HEK293T (cell line): ENCODE data around the gene SH3PXD2A.

Experiments used
- CTCF ChIA-PET: fragments of 350-600 bp; formaldehyde crosslinking; extraction: SDS; loops from one replicate; lab custom pipeline; 2021; ENCODE audit warnings: antibody characterized with exemption, inconsistent platforms; lab: Yijun Ruan, JAX
- POLR2A ChIA-PET: fragments of 350-600 bp; formaldehyde crosslinking; extraction: SDS; loops from one replicate; lab custom pipeline; 2020; ENCODE audit warnings: antibody characterized with exemption, inconsistent platforms; lab: Yijun Ruan, JAX
- DNase-seq: peaks from one replicate; pipeline ENCODE4 v3.0.0; 2012; ENCODE audit warnings: mixed read lengths; ENCODE audit errors: extremely low spot score
- ARNT ChIP-seq: fragments of 450-650 bp; IDR thresholded peaks from 2 replicates; pipeline ENCODE4 v1.6.1; 2017; ENCODE audit warnings: mild to moderate bottlenecking
- BHLHE40 ChIP-seq: fragments of 450-650 bp; IDR thresholded peaks from 2 replicates; pipeline ENCODE4 v1.6.1; 2016; ENCODE audit warnings: mild to moderate bottlenecking, moderate library complexity, borderline replicate concordance
- CTBP1 ChIP-seq: fragments of 450-650 bp; IDR thresholded peaks from 2 replicates; pipeline ENCODE4 v1.6.1; 2016; ENCODE audit warnings: borderline replicate concordance
- ELF4 ChIP-seq: fragments of 450-650 bp; IDR thresholded peaks from 2 replicates; pipeline ENCODE4 v1.6.1; 2017; ENCODE audit warnings: antibody characterized with exemption
- FOXA1 ChIP-seq: fragments of 450-650 bp; IDR thresholded peaks from 2 replicates; pipeline ENCODE4 v1.6.1; 2016; ENCODE audit warnings: mild to moderate bottlenecking
- FOXK2 ChIP-seq: fragments of 450-650 bp; IDR thresholded peaks from 2 replicates; pipeline ENCODE4 v1.6.1; 2016; ENCODE audit warnings: mild to moderate bottlenecking
- FOXM1 ChIP-seq: fragments of 450-650 bp; IDR thresholded peaks from 2 replicates; pipeline ENCODE4 v1.6.1; 2017; ENCODE audit warnings: mild to moderate bottlenecking, borderline replicate concordance
- L3MBTL2 ChIP-seq: fragments of 450-650 bp; conservative IDR thresholded peaks from 2 replicates; pipeline ENCODE4 v1.6.1; 2016; ENCODE audit warnings: mild to moderate bottlenecking
- LEF1 ChIP-seq: fragments of 450-650 bp; IDR thresholded peaks from 2 replicates; pipeline ENCODE4 v1.6.1; 2017; ENCODE audit warnings: mild to moderate bottlenecking, borderline replicate concordance
- NFRKB ChIP-seq: fragments of 450-650 bp; IDR thresholded peaks from 2 replicates; pipeline ENCODE4 v1.6.1; 2016; ENCODE audit warnings: mild to moderate bottlenecking, moderate library complexity
- PKNOX1 ChIP-seq: fragments of 450-650 bp; IDR thresholded peaks from 2 replicates; pipeline ENCODE4 v1.6.1; 2016
- SP1 ChIP-seq: fragments of 450-650 bp; IDR thresholded peaks from 2 replicates; pipeline ENCODE4 v1.6.1; 2017
- SUZ12 ChIP-seq: fragments of 450-650 bp; IDR thresholded peaks from 2 replicates; pipeline ENCODE4 v1.6.1; 2016; ENCODE audit warnings: mild to moderate bottlenecking
- TARDBP ChIP-seq: fragments of 450-650 bp; IDR thresholded peaks from 2 replicates; pipeline ENCODE4 v1.6.1; 2016
- ZNF384 ChIP-seq: fragments of 450-650 bp; IDR thresholded peaks from 2 replicates; pipeline ENCODE4 v1.6.1; 2016

SH3PXD2A gene

DNA sequence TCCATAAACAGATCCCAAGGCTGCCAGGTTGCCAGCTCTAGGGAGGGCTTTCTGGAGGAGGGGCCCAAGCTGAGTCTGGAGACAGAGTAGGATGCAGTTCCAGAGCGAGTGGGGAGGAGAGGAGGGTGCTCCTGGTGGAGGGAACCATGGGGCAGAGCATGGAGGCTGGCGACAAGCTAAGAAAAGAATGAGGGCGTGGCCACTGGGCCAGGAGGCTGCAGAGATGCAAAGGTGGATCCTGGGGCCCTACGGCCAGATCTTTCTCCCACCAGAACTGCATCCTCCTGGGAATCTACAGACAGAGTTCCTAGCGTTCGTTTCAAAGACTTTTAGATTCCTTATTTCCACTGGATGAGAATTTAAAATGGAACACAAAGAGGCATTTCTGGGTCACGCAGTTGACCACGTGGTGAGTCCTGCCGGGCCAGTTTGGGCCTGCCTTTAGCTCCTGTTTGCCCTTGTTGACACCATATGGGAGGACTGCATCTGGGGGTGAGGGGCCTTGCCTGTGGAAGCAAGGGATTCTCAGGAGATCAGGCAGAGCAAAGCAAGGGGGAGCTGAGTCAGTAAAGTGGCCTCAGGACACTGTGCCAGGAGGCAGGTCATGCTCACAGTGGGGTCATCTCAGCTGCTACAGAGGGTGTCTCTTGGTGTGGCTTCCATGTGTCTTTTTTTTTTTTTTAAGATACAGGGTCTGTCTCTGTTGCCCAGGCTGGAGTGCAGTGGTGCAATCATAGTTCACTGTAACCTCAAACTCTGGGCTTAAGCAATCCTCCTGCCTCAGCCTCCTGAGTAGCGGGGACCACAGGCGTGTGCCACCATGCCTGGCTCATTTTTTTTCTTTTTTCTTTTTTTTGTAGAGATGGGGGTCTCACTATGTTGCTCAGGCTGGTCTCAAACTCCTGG is 137.8 kb downstream of the SH3PXD2A start:
- DNase-seq: no peak
- no peak for TF ChIP-seq ZNF384
- POLR2A ChIA-PET: no interaction called here
- CTCF ChIA-PET: no interaction called here

GRCh38 chr10:103716206-103717160 is 138.9 kb downstream of the SH3PXD2A start:
- TF ChIP-seq LEF1 (no peak), NFRKB (no peak), FOXK2 (no peak), SP1 (no peak), FOXM1 (no peak)
- ChIA-PET CTCF (no interaction called here), POLR2A (no interaction called here)
- no peak for DNase-seq

GRCh38 chr10:103715430-103715829 is 139.9 kb downstream of the SH3PXD2A start:
- no peak for DNase-seq
- no peak for TF ChIP-seq TARDBP
- TF ChIP-seq L3MBTL2: no peak
- no peak for TF ChIP-seq FOXK2
- no peak for TF ChIP-seq ARNT
- TF ChIP-seq ELF4: no peak
- TF ChIP-seq FOXA1: no peak
- TF ChIP-seq BHLHE40: no peak
- no peak for TF ChIP-seq SUZ12
- TF ChIP-seq FOXM1: no peak
- TF ChIP-seq PKNOX1: no peak
- TF ChIP-seq NFRKB: no peak
- TF ChIP-seq LEF1: no peak
- TF ChIP-seq ZNF384: no peak
- POLR2A ChIA-PET: no interaction called here
- CTCF ChIA-PET: interaction anchor here (1.2 kb wide), 1 partner anchor 29 kb away, joined by 3 read pairs; no protein-coding TSS in a partner anchor

DNA sequence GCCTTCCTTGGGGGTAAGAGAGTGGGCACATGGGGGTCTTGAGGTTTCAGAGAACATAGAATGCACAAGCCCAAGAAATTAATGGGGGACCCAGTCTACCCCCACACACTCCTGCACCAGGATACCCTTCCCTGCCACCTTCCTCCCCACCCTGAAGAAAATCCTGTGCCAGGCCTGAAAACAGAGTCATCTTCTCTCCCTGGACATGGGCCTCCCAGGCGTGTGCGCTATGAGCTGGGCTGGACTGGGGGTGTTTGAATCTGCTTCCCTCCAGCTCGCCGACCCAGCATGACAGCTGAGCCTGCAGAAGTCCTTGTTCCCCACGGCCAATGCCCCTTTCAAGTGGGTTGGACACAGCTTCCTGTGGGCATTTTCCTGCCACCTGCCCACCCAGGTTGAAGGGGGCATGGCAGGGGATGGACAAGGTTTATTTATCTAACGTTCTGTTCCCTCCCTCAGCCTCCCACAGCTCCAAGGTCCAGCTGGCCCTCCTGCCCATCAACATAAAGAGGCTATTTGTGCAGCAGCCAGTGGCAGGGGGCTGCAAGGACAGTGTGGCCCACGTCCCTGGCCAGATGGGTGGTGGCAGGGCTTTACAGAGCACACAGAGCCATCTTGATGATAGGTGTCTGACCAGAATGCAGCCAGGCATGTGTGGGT is 141.0 kb downstream of the SH3PXD2A start:
- ChIA-PET CTCF (interaction anchor here (0.9 to 2.8 kb wide), 4 partner anchors 28 to 171 kb away, joined by 3 to 18 read pairs (median 5); no protein-coding TSS in a partner anchor), POLR2A (no interaction called here)
- TF ChIP-seq LEF1 (no peak), CTBP1 (no peak), FOXM1 (no peak), BHLHE40 (no peak), ZNF384 (no peak), L3MBTL2 (no peak)
- no peak for DNase-seq

DNA sequence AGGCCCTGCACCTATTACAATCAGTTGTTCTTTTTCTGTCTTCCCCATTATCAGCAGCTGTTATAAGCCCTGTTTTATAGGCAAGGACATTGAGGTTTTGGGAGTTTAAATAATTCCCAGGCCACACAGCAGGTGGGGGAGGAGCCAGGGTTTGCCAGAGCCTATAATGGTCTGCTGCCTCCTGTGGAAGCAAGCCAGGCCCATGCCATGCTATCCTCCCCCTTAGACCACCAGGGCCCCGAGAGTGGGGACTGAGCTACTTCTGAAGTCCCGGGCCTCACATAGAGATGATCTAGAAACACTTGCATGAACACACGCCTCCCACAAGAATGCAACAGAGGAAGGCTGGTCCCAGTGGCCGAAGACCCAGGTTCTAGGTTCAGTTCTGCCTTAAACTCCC is 141.7 kb downstream of the SH3PXD2A start:
- ChIA-PET POLR2A (no interaction called here), CTCF (interaction anchor here (0.6 to 2.8 kb wide), 5 partner anchors 44 to 172 kb away, joined by 3 to 18 read pairs (median 5); no protein-coding TSS in a partner anchor)
- no peak for DNase-seq

More for the DNA sequence above, 141.7 kb downstream of the SH3PXD2A start:
- TF ChIP-seq PKNOX1 (no peak), CTBP1 (no peak), ZNF384 (no peak), SUZ12 (no peak), FOXA1 (no peak), ARNT (no peak), TARDBP (no peak), LEF1 (no peak), SP1 (no peak), NFRKB (no peak), FOXM1 (no peak), ELF4 (no peak)
